Heart right ventricle (tissue), 16 donors: ENCODE measurements around the gene EFCAB8. TPM values are rescaled to one million over a fixed set of nuclear protein-coding genes. Genes with fewer than 3 reads are reported as not detected.
"Not testable (repeated sequence)": the region's sequence is repeated elsewhere in the genome, so short reads cannot be mapped to it uniquely, and the experiment has no call there.

ENCODE experiments used
- ATAC-seq, 8 donors: fragments of 200-7000 bp; cut with Tn5 transposase; one replicate each; pipeline ENCODE4 v1.9.1; 2020; ENCODE audit warnings: mild to moderate bottlenecking in 8 of 8, moderate library complexity in 8 of 8, moderate number of reproducible peaks in 1 of 8
- DNase-seq, 2 donors: peaks; one replicate each; pipeline ENCODE4 v3.0.0-alpha.2; 2020
- H3K27ac ChIP-seq, 10 donors: fragments of 200-600 bp; sonication (generic) in 2 of 10; one replicate each; pipeline versions ENCODE4 v1.5.0 to v1.8.0; 2020 to 2022; ENCODE audit warnings: mild to moderate bottlenecking in 3 of 10
- H3K27me3 ChIP-seq, 7 donors: fragments of 200-600 bp; one replicate each; pipeline ENCODE4 v1.8.0; 2021 to 2022; ENCODE audit warnings: mild to moderate bottlenecking in 2 of 7
- H3K36me3 ChIP-seq, 9 donors: fragments of 200-600 bp; sonication (generic) in 1 of 9; one replicate each; pipeline versions ENCODE4 v1.5.0 to v1.8.0; 2020 to 2022; ENCODE audit warnings: mild to moderate bottlenecking in 2 of 9
- H3K4me1 ChIP-seq, 9 donors: fragments of 200-600 bp; sonication (generic) in 1 of 9; one replicate each; pipeline versions ENCODE4 v1.5.0 to v1.8.0; 2020 to 2022; ENCODE audit warnings: mild to moderate bottlenecking in 4 of 9
- H3K4me3 ChIP-seq, 10 donors: fragments of 200-600 bp; sonication (generic) in 2 of 10; one replicate each; pipeline versions ENCODE4 v1.5.0 to v1.8.0; 2020 to 2022; ENCODE audit warnings: mild to moderate bottlenecking in 7 of 10, moderate library complexity in 2 of 10
- H3K9me3 ChIP-seq, 11 donors: fragments of 200-600 bp in 10 of 11; sonication (generic) in 2 of 11; one replicate each; pipeline versions ENCODE4 v1.5.0 to v1.8.0; 2013 to 2022; ENCODE audit warnings: mild to moderate bottlenecking in 2 of 11, control low read depth in 1 of 11, moderate library complexity in 1 of 11
- CTCF ChIP-seq, 9 donors: fragments of 200-600 bp; sonication (generic) in 2 of 9; IDR thresholded peaks; one replicate each; pipeline versions ENCODE4 v1.5.0 to v1.8.0; 2021 to 2022; ENCODE audit warnings: antibody characterized with exemption in 9 of 9, mild to moderate bottlenecking in 5 of 9, moderate library complexity in 1 of 9
- WGBS, 2 donors: extraction: QIAGEN DNeasy Blood & Tissue Kit; methylation state at CpG; one replicate each; pipeline ENCODE4 v1.1.7; 2013; ENCODE audit warnings: inconsistent platforms in 1 of 2; 5-methylcytosine and 5-hydroxymethylcytosine counted together
- intact Hi-C, 10 donors: fragments of 100-400 bp; cut with DNase I; formaldehyde crosslinking; loops; one replicate each; pipeline versions ENCODE4 v1.11.1 to v1.14.2; 2022
- polyA plus RNA-seq, 2 donors: library from polyadenylated mRNA; stranded (reverse); fragments of 200-250 nt; gene quantifications; one replicate each; pipeline ENCODE4 v1.2.3, GENCODE V29; 2013
- total RNA-seq, 10 donors: library from RNA; stranded (reverse); fragmentation: NEBNext Ultra II Directional in 3 of 10; extraction: Animal tissue kit (Norgen Biotek cat#: 25700) in 3 of 10; gene quantifications; one replicate each; pipeline versions ENCODE4 v1.2.1 to v1.2.4, GENCODE V29; 2021 to 2023
- donor health status: Arrhythmogenic right ventricular cardiomyopathy.
- donor health status: ischemic (EF 13 %, LVEDD 7.1; RV severe dilation, severe dysfunction).
- donor health status: healthy with polysubstance abuse.
- donor health status: DM: no; HTN: yes; CAD: no.
- donor health status: DM: no; HTN: no; CAD: no.
- donor health status: ischemic (EF 25% LVEDD 6.9; RV normal size, moderate dysfunction).
- donor health status: ischemic (EF 25% LVEDD 5.7; RV mildly dilated, moderate dysfunction).
- donor health status: healthy.
- donor health status: DM: yes; HTN: yes; CAD: no.
- donor health status: Ischemic cardiomyopathy.
- donor health status: ischemic (EF 35%, LVEDD 5.7; RV mildly dilated, moderate dysfunction).
- donor health status: nonischemic (EF 11% LVEDD 7.7; RV severe dilation, severe dysfunction).
- donor health status: DM: yes; HTN: yes; CAD: no.
- donor health status: PGD.
- donor health status: ischemic (EF 29% LVEDD 5.4; RV normal size, mild dysfunction).
- donor health status: nonischemic (EF 23%, LVEDD 6.1; RV moderate dilation, normal function).

The EFCAB8 gene
- total and polyA plus RNA-seq, 12 donors, result 0.15 to 0.58 TPM; not detected in 10

GRCh38 chr20:32946629-32947028, 87.9 kb downstream of the EFCAB8 start:
- H3K36me3 ChIP-seq, result no peaks in the 10 kb centered on the region
- H3K27me3 ChIP-seq, result peaks cover 0 to 12% (median 0%) of the 10 kb centered on the region in 7 donors
- peaks cover 0 to 14% (median 0%) of the 10 kb centered on the region in 11 donors for H3K9me3 ChIP-seq
- DNase-seq (no peak), ATAC-seq (no peak)
- 85 to 88% methylated on average over 1 of the region's 1 CpG for WGBS, 2 donors
- H3K27ac ChIP-seq, result no peak overlapping the region
- no peaks in the 10 kb centered on the region for H3K4me1 ChIP-seq
- H3K4me3 ChIP-seq, result no peak overlapping the region
- intact Hi-C loops, result no loop called here
- no peak for TF ChIP-seq CTCF (IDR thresholded peaks at IDR 0.05)

- DNase-seq, H3K27me3 ChIP-seq, H3K27ac ChIP-seq, H3K4me3 ChIP-seq, H3K36me3 ChIP-seq, H3K4me1 ChIP-seq, ATAC-seq, intact Hi-C loops: not testable (repeated sequence)
- WGBS, 2 donors, result 23% methylated on average over 4 of the region's 4 CpGs
- H3K9me3 ChIP-seq, result peaks cover 0 to 19% (median 0%) of the 10 kb centered on the region in 11 donors
Observed at GRCh38 chr20:32950539-32950938, 91.8 kb downstream of the EFCAB8 start.

- TF ChIP-seq CTCF (IDR thresholded peaks at IDR 0.05), result no peak
- 82 to 94% methylated on average over 5 of the region's 5 CpGs for WGBS, 2 donors
Observed at GRCh38 chr20:32957459-32957858, 98.7 kb downstream of the EFCAB8 start.

GRCh38 chr20:32958574-32958973, 99.9 kb downstream of the EFCAB8 start:
- Histone ChIP-seq H3K4me1 (no peaks in the 10 kb centered on the region), H3K4me3 (no peak overlapping the region), H3K9me3 (peaks cover 0 to 46% (median 16%) of the 10 kb centered on the region in 11 donors), H3K36me3 (no peaks in the 10 kb centered on the region), H3K27ac (no peak overlapping the region), H3K27me3 (peaks cover 0 to 4% (median 0%) of the 10 kb centered on the region in 7 donors)
- TF ChIP-seq CTCF (IDR thresholded peaks at IDR 0.05), result no peak
- ATAC-seq, result no peak
- no peak for DNase-seq
- intact Hi-C loops, result no loop called here

More at GRCh38 chr20:32957459-32957858, 98.7 kb downstream of the EFCAB8 start:
- DNase-seq (no peak), ATAC-seq (no peak)
- H3K36me3 ChIP-seq, result no peaks in the 10 kb centered on the region
- no peak overlapping the region for H3K4me3 ChIP-seq
- intact Hi-C loops, result no loop called here
- H3K27ac ChIP-seq, result no peak overlapping the region
- H3K9me3 ChIP-seq, result peaks cover 0 to 46% (median 16%) of the 10 kb centered on the region in 11 donors
- no peaks in the 10 kb centered on the region for H3K4me1 ChIP-seq
- H3K27me3 ChIP-seq, result peaks cover 0 to 9% (median 0%) of the 10 kb centered on the region in 7 donors

- DNase-seq, result no peak
- WGBS, 2 donors, result 81% methylated on average over 14 of the region's 14 CpGs
- no peaks in the 10 kb centered on the region for H3K4me1 ChIP-seq
Observed at GRCh38 chr20:32959351-32960221, 100.9 kb downstream of the EFCAB8 start.

More at GRCh38 chr20:32959351-32960221, 100.9 kb downstream of the EFCAB8 start:
- peaks cover 0 to 37% (median 16%) of the 10 kb centered on the region in 11 donors for H3K9me3 ChIP-seq
- no peak for TF ChIP-seq CTCF (IDR thresholded peaks at IDR 0.05)
- no peak for ATAC-seq
- intact Hi-C loops, result no loop called here
- H3K27ac ChIP-seq, result no peak overlapping the region
- H3K27me3 ChIP-seq, result peaks cover 0 to 9% (median 0%) of the 10 kb centered on the region in 7 donors
- no peak overlapping the region for H3K4me3 ChIP-seq
- H3K36me3 ChIP-seq, result no peaks in the 10 kb centered on the region
